ENCODE results near the gene MKNK2.

The MKNK2 gene

GRCh38 chr19:2038284-2039088, 12.6 kb downstream of the MKNK2 start:
- H3K79me2 ChIP-seq (ENCODE audit: insufficient read depth, low read length): no peaks in the 10 kb centered on the region
- no peak overlapping the region for H3K4me3 ChIP-seq (ENCODE audit: low read depth, low read length, poor library complexity, severe bottlenecking)
- H4K20me1 ChIP-seq (ENCODE audit: insufficient read depth, low read length): no peaks in the 10 kb centered on the region
- H3K4me2 ChIP-seq (ENCODE audit: low read length): no peak overlapping the region
- no peak overlapping the region for H2AFZ ChIP-seq (ENCODE audit: low read length)
- H3K27ac ChIP-seq (ENCODE audit: low read depth, low read length, poor library complexity, severe bottlenecking): no peak overlapping the region
- no peaks in the 10 kb centered on the region for H3K27me3 ChIP-seq (ENCODE audit: insufficient read depth, low read length)
- H3K9ac ChIP-seq (ENCODE audit: low read length): no peak overlapping the region
- no peaks in the 10 kb centered on the region for H3K9me3 ChIP-seq (ENCODE audit: low read length)
- 0 out of 2 replicates have a peak, but pooled peaks cover 5% of the 10 kb centered on the region for H3F3A ChIP-seq (ENCODE audit: insufficient read depth, low read length)
- H3K36me3 ChIP-seq (ENCODE audit: insufficient read depth, low read length): peaks cover 40% of the 10 kb centered on the region
- TF ChIP-seq EZH2 (IDR thresholded peaks at IDR 0.05; ENCODE audit: borderline replicate concordance, low read length) (no peak), CTCF (IDR thresholded peaks at IDR 0.05; ENCODE audit: low read length) (no peak)
- peaks cover 45% of the 10 kb centered on the region for H3K4me1 ChIP-seq (ENCODE audit: insufficient read depth, low read length, severe bottlenecking)
- no peaks in the 10 kb centered on the region for H3K9me2 ChIP-seq (ENCODE audit: low read depth, low read length)

GRCh38 chr19:2037651-2038255, 13.3 kb downstream of the MKNK2 start:
- no peaks in the 10 kb centered on the region for H3K9me3 ChIP-seq (ENCODE audit: low read length)
- peaks cover 39% of the 10 kb centered on the region for H3K4me1 ChIP-seq (ENCODE audit: insufficient read depth, low read length, severe bottlenecking)
- H4K20me1 ChIP-seq (ENCODE audit: insufficient read depth, low read length): no peaks in the 10 kb centered on the region
- no peak overlapping the region for H2AFZ ChIP-seq (ENCODE audit: low read length)
- no peaks in the 10 kb centered on the region for H3K79me2 ChIP-seq (ENCODE audit: insufficient read depth, low read length)
- H3K4me3 ChIP-seq (ENCODE audit: low read depth, low read length, poor library complexity, severe bottlenecking): no peak overlapping the region
- no peak overlapping the region for H3K4me2 ChIP-seq (ENCODE audit: low read length)
- H3K9me2 ChIP-seq (ENCODE audit: low read depth, low read length): no peaks in the 10 kb centered on the region
- no peaks in the 10 kb centered on the region for H3K27me3 ChIP-seq (ENCODE audit: insufficient read depth, low read length)
- 0 out of 2 replicates have a peak, but pooled peaks cover 5% of the 10 kb centered on the region for H3F3A ChIP-seq (ENCODE audit: insufficient read depth, low read length)
- TF ChIP-seq EZH2 (IDR thresholded peaks at IDR 0.05; ENCODE audit: borderline replicate concordance, low read length): no peak
- peak overlapping the region; percentile 43 for H3K27ac ChIP-seq (ENCODE audit: low read depth, low read length, poor library complexity, severe bottlenecking)
- H3K9ac ChIP-seq (ENCODE audit: low read length): no peak overlapping the region
- H3K36me3 ChIP-seq (ENCODE audit: insufficient read depth, low read length): peaks cover 40% of the 10 kb centered on the region

GRCh38 chr19:2036424-2036823, 14.6 kb downstream of the MKNK2 start:
- H3K27me3 ChIP-seq (ENCODE audit: insufficient read depth, low read length): no peaks in the 10 kb centered on the region
- H3K9me3 ChIP-seq (ENCODE audit: low read length): no peaks in the 10 kb centered on the region
- H3K27ac ChIP-seq (ENCODE audit: low read depth, low read length, poor library complexity, severe bottlenecking): no peak overlapping the region
- no peak overlapping the region for H3K4me2 ChIP-seq (ENCODE audit: low read length)
- H2AFZ ChIP-seq (ENCODE audit: low read length): no peak overlapping the region
- H3K79me2 ChIP-seq (ENCODE audit: insufficient read depth, low read length): no peaks in the 10 kb centered on the region
- H3K9ac ChIP-seq (ENCODE audit: low read length): no peak overlapping the region
- no peak overlapping the region for H3K4me3 ChIP-seq (ENCODE audit: low read depth, low read length, poor library complexity, severe bottlenecking)
- 0 out of 2 replicates have a peak, but pooled peaks cover 5% of the 10 kb centered on the region for H3F3A ChIP-seq (ENCODE audit: insufficient read depth, low read length)
- H3K36me3 ChIP-seq (ENCODE audit: insufficient read depth, low read length): peaks cover 33% of the 10 kb centered on the region
- TF ChIP-seq EZH2 (IDR thresholded peaks at IDR 0.05; ENCODE audit: borderline replicate concordance, low read length) (no peak), CTCF (IDR thresholded peaks at IDR 0.05; ENCODE audit: low read length) (no peak)
- no peaks in the 10 kb centered on the region for H4K20me1 ChIP-seq (ENCODE audit: insufficient read depth, low read length)
- H3K4me1 ChIP-seq (ENCODE audit: insufficient read depth, low read length, severe bottlenecking): peaks cover 36% of the 10 kb centered on the region
- H3K9me2 ChIP-seq (ENCODE audit: low read depth, low read length): no peaks in the 10 kb centered on the region

All from OCI-LY1 (cell line).